ENCODE results near the gene ERFE. TPM values are rescaled to one million over a fixed set of nuclear protein-coding genes. Genes with fewer than 3 reads are reported as not detected.
A peak's percentile ranks its signal among the peaks of the same experiment; 100 is the strongest.

Gene ERFE
- total RNA-seq, 1 experiment from 2014 or later: 4.5 TPM

DNA sequence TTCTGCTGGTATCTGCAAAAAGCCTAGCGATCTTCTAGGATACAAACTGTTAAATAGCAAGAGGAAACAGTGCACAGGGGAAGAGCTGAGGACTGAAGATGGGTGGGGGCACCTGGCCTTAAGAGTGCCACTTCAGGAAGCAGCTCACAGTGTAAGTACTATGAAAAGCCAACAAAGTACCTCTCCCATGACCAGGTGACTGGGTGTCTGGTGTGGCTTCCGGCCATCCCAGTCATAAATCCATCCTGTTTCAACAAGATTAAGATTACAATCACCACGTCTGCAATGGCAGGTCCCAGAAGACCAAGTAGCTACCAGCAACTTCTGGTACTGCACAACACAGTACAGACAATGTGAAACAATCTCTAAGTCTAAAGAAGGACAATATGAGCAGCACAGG lies 15.9 kb downstream of the ERFE start (continued):
- TF ChIP-seq EMX1 (CRISPR knock-in tag; IDR thresholded peaks at IDR 0.05): no peak

- CTCF ChIA-PET: interaction anchor here (0.9 kb wide), 2 partner anchors 17 to 56 kb away, joined by 3 to 4 read pairs; no protein-coding TSS in a partner anchor
- POLR2A ChIA-PET: no interaction called here
These were observed 17.8 kb downstream of the ERFE start for GRCh38 chr2:238176613-238177012.

GRCh38 chr2:238180554-238180953 lies 21.8 kb downstream of the ERFE start:
- DNase-seq (ENCODE audit: low spot score) (no peak), ATAC-seq (no peak)
- Mint-ChIP-seq H3K4me3 (no peak overlapping the region), H3K9me3 (no peaks in the 10 kb centered on the region), H3K27me3 (ENCODE audit: low read depth) (no peaks in the 10 kb centered on the region), H3K4me1 (no peaks in the 10 kb centered on the region), H3K27ac (no peak overlapping the region), H3K36me3 (peaks cover 74% of the 10 kb centered on the region)
- ChIA-PET POLR2A (no interaction called here), CTCF (no interaction called here)
- TF ChIP-seq ZNF263 (CRISPR knock-in tag; IDR thresholded peaks at IDR 0.05; ENCODE audit: low read depth) (no peak), OVOL2 (CRISPR knock-in tag; IDR thresholded peaks at IDR 0.05; ENCODE audit: borderline replicate concordance) (no peak), TEAD4 (CRISPR knock-in tag; IDR thresholded peaks at IDR 0.05) (no peak), ESRRA (CRISPR knock-in tag; IDR thresholded peaks at IDR 0.05; ENCODE audit: borderline replicate concordance) (no peak), SMAD3 (CRISPR knock-in tag; IDR thresholded peaks at IDR 0.05; ENCODE audit: borderline replicate concordance) (no peak)
- TF ChIP-seq, protein P1, sequence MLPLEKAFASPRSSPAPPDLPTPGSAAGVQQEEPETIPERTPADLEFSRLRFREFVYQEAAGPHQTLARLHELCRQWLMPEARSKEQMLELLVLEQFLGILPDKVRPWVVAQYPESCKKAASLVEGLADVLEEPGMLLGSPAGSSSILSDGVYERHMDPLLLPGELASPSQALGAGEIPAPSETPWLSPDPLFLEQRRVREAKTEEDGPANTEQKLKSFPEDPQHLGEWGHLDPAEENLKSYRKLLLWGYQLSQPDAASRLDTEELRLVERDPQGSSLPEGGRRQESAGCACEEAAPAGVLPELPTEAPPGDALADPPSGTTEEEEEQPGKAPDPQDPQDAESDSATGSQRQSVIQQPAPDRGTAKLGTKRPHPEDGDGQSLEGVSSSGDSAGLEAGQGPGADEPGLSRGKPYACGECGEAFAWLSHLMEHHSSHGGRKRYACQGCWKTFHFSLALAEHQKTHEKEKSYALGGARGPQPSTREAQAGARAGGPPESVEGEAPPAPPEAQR (CRISPR knock-in tag; IDR thresholded peaks at IDR 0.05): no peak
- TF ChIP-seq, protein P2, sequence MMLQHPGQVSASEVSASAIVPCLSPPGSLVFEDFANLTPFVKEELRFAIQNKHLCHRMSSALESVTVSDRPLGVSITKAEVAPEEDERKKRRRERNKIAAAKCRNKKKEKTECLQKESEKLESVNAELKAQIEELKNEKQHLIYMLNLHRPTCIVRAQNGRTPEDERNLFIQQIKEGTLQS (CRISPR knock-in tag; conservative IDR thresholded peaks at IDR 0.05): no peak
- TF ChIP-seq, protein P3, sequence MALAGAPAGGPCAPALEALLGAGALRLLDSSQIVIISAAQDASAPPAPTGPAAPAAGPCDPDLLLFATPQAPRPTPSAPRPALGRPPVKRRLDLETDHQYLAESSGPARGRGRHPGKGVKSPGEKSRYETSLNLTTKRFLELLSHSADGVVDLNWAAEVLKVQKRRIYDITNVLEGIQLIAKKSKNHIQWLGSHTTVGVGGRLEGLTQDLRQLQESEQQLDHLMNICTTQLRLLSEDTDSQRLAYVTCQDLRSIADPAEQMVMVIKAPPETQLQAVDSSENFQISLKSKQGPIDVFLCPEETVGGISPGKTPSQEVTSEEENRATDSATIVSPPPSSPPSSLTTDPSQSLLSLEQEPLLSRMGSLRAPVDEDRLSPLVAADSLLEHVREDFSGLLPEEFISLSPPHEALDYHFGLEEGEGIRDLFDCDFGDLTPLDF (CRISPR knock-in tag; IDR thresholded peaks at IDR 0.05): no peak

More at GRCh38 chr2:238176613-238177012, 17.8 kb downstream of the ERFE start:
- ATAC-seq (no peak), DNase-seq (ENCODE audit: low spot score) (no peak)
- no peaks in the 10 kb centered on the region for H3K9me3 Mint-ChIP-seq
- H3K27ac Mint-ChIP-seq: peak overlapping the region; percentile 25; the same call in 1 of the 2 replicates
- no peaks in the 10 kb centered on the region for H3K4me1 Mint-ChIP-seq
- no peak overlapping the region for H3K4me3 Mint-ChIP-seq
- H3K36me3 Mint-ChIP-seq: peaks cover 60% of the 10 kb centered on the region
- TF ChIP-seq ZBTB43 (CRISPR knock-in tag; IDR thresholded peaks at IDR 0.05): no peak
- TF ChIP-seq MXD4 (CRISPR knock-in tag; IDR thresholded peaks at IDR 0.05; ENCODE audit: borderline replicate concordance): no peak
- no peak for TF ChIP-seq ZNF416 (CRISPR knock-in tag; IDR thresholded peaks at IDR 0.05)
- no peak for TF ChIP-seq ELF4 (CRISPR knock-in tag; IDR thresholded peaks at IDR 0.05; ENCODE audit: low read depth)
- no peak for TF ChIP-seq ZNF263 (CRISPR knock-in tag; IDR thresholded peaks at IDR 0.05; ENCODE audit: low read depth)
- TF ChIP-seq, protein P4, sequence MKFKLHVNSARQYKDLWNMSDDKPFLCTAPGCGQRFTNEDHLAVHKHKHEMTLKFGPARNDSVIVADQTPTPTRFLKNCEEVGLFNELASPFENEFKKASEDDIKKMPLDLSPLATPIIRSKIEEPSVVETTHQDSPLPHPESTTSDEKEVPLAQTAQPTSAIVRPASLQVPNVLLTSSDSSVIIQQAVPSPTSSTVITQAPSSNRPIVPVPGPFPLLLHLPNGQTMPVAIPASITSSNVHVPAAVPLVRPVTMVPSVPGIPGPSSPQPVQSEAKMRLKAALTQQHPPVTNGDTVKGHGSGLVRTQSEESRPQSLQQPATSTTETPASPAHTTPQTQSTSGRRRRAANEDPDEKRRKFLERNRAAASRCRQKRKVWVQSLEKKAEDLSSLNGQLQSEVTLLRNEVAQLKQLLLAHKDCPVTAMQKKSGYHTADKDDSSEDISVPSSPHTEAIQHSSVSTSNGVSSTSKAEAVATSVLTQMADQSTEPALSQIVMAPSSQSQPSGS (CRISPR knock-in tag; IDR thresholded peaks at IDR 0.05; ENCODE audit: borderline replicate concordance, low read depth): no peak
- TF ChIP-seq, protein P5, sequence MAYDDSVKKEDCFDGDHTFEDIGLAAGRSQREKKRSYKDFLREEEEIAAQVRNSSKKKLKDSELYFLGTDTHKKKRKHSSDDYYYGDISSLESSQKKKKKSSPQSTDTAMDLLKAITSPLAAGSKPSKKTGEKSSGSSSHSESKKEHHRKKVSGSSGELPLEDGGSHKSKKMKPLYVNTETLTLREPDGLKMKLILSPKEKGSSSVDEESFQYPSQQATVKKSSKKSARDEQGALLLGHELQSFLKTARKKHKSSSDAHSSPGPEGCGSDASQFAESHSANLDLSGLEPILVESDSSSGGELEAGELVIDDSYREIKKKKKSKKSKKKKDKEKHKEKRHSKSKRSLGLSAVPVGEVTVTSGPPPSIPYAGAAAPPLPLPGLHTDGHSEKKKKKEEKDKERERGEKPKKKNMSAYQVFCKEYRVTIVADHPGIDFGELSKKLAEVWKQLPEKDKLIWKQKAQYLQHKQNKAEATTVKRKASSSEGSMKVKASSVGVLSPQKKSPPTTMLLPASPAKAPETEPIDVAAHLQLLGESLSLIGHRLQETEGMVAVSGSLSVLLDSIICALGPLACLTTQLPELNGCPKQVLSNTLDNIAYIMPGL (CRISPR knock-in tag; IDR thresholded peaks at IDR 0.05): no peak
- TF ChIP-seq, protein P6, sequence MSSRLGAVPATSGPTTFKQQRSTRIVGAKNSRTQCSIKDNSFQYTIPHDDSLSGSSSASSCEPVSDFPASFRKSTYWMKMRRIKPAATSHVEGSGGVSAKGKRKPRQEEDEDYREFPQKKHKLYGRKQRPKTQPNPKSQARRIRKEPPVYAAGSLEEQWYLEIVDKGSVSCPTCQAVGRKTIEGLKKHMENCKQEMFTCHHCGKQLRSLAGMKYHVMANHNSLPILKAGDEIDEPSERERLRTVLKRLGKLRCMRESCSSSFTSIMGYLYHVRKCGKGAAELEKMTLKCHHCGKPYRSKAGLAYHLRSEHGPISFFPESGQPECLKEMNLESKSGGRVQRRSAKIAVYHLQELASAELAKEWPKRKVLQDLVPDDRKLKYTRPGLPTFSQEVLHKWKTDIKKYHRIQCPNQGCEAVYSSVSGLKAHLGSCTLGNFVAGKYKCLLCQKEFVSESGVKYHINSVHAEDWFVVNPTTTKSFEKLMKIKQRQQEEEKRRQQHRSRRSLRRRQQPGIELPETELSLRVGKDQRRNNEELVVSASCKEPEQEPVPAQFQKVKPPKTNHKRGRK (CRISPR knock-in tag; IDR thresholded peaks at IDR 0.05; ENCODE audit: borderline replicate concordance): no peak
- no peak for TF ChIP-seq ZNF138 (CRISPR knock-in tag; conservative IDR thresholded peaks at IDR 0.05)
- TF ChIP-seq, protein P2 (CRISPR knock-in tag; conservative IDR thresholded peaks at IDR 0.05): no peak
- TF ChIP-seq GTF2I (CRISPR knock-in tag; conservative IDR thresholded peaks at IDR 0.05): no peak
- no peak for TF ChIP-seq RORB (CRISPR knock-in tag; IDR thresholded peaks at IDR 0.05)
- TF ChIP-seq, protein P1 (CRISPR knock-in tag; IDR thresholded peaks at IDR 0.05): no peak
- H3K27me3 Mint-ChIP-seq (ENCODE audit: low read depth): no peaks in the 10 kb centered on the region

All from WTC11 (cell line).